B cell (primary cell): Measurements from ENCODE around the gene MAP2K7. TPM values are rescaled to one million over a fixed set of nuclear protein-coding genes. Genes with fewer than 3 reads are reported as not detected.

ENCODE experiments used
- ATAC-seq: fragments of 200-7000 bp; cut with Tn5 transposase; one replicate; pipeline ENCODE4 v1.10.0; 2021; ENCODE audit warnings: low read depth, mild to moderate bottlenecking, moderate number of reproducible peaks, moderate library complexity
- CTCF ChIA-PET: fragments of 350-600 bp; sonication (Branson Sonifier 250); formaldehyde crosslinking; loops from one replicate; lab custom pipeline; 2021; ENCODE audit warnings: antibody characterized with exemption, inconsistent platforms; lab: Charles Lee
- POLR2A ChIA-PET: fragments of 350-600 bp; sonication (Branson Sonifier 250); formaldehyde crosslinking; loops from one replicate; lab custom pipeline; 2021; ENCODE audit warnings: antibody characterized with exemption; lab: Charles Lee
- DNase-seq: peaks from one replicate; pipeline ENCODE4 v3.0.0; 2013
- H2AFZ ChIP-seq: 2 replicates; pipeline ENCODE4 v1.6.1; 2012; ENCODE audit warnings: mild to moderate bottlenecking, low read depth, low read length; ENCODE audit not compliant: insufficient read depth, poor library complexity, severe bottlenecking
- H3K27ac ChIP-seq, 2 donors: 1 replicate in 1 of 2; 2 replicates in 1 of 2; pipeline ENCODE4 v1.5.1; 2012 to 2013; ENCODE audit warnings: low read length in 2 of 2, mild to moderate bottlenecking in 2 of 2, moderate library complexity in 1 of 2
- H3K27me3 ChIP-seq, 4 experiments: fragments of 200-600 bp in 1 of 4; sonication (generic) in 1 of 4; replicated peaks in 1 of 4; 1 replicate in 2 of 4; 2 replicates in 2 of 4; pipeline versions ENCODE4 v1.6.1 to v1.7.0; 2013 to 2016; ENCODE audit warnings: low read length in 3 of 4, mild to moderate bottlenecking in 2 of 4, mixed read lengths in 1 of 4, moderate library complexity in 1 of 4; ENCODE audit not compliant: insufficient read depth in 4 of 4, control insufficient read depth in 3 of 4; ENCODE audit errors: control extremely low read depth in 1 of 4
- H3K36me3 ChIP-seq, 2 experiments: replicated peaks in 1 of 2; 1 replicate in 1 of 2; 2 replicates in 1 of 2; pipeline versions ENCODE4 v1.6.1 to v1.7.1; 2013; ENCODE audit warnings: low read length in 1 of 2; ENCODE audit not compliant: insufficient read depth in 2 of 2, control insufficient read depth in 1 of 2; ENCODE audit errors: control extremely low read depth in 1 of 2, extremely low read depth in 1 of 2
- H3K4me1 ChIP-seq, 2 donors: fragments of 200-600 bp in 1 of 2; sonication (generic) in 1 of 2; 1 replicate in 1 of 2; 2 replicates in 1 of 2; pipeline versions ENCODE4 v1.5.1 to v1.6.1; 2013 to 2017; ENCODE audit warnings: low read length in 2 of 2; ENCODE audit not compliant: control insufficient read depth in 2 of 2, insufficient read depth in 2 of 2
- H3K4me2 ChIP-seq: replicated peaks from 2 replicates; pipeline ENCODE3; 2012; ENCODE audit warnings: mild to moderate bottlenecking, low read depth, low read length; ENCODE audit not compliant: poor library complexity, severe bottlenecking
- H3K4me3 ChIP-seq, 5 experiments: fragments of 200-600 bp in 1 of 5; sonication (generic) in 1 of 5; 1 replicate in 3 of 5; 2 replicates in 2 of 5; pipeline versions ENCODE4 v1.5.1 to v1.7.0; 2011 to 2016; ENCODE audit warnings: low read length in 4 of 5, mild to moderate bottlenecking in 4 of 5, low read depth in 2 of 5, control low read depth in 1 of 5, moderate library complexity in 1 of 5; ENCODE audit not compliant: insufficient read depth in 1 of 5; ENCODE audit errors: control extremely low read depth in 1 of 5, extremely low read depth in 1 of 5
- H3K79me2 ChIP-seq: fragments of 200-600 bp; sonication (generic); one replicate; pipeline ENCODE4 v1.6.0; 2016; ENCODE audit warnings: low read length; ENCODE audit not compliant: control insufficient read depth, insufficient read depth
- H3K9ac ChIP-seq: fragments of 200-600 bp; sonication (generic); 2 replicates; pipeline ENCODE4 v1.6.1; 2017; ENCODE audit warnings: mild to moderate bottlenecking, low read length, moderate library complexity
- H3K9me3 ChIP-seq, 3 donors: one replicate each; pipeline versions ENCODE4 v1.6.1 to v1.7.1; 2013; ENCODE audit warnings: low read length in 2 of 3; ENCODE audit not compliant: control insufficient read depth in 2 of 3, insufficient read depth in 1 of 3; ENCODE audit errors: control extremely low read depth in 1 of 3
- H4K20me1 ChIP-seq: 2 replicates; pipeline ENCODE4 v1.6.0; 2012; ENCODE audit warnings: mild to moderate bottlenecking, low read length; ENCODE audit not compliant: insufficient read depth, control insufficient read depth, poor library complexity, severe bottlenecking
- H3K27ac Mint-ChIP-seq: one replicate; pipeline ENCODE4 v1.8.0; 2021; ENCODE audit warnings: mixed read lengths
- H3K27me3 Mint-ChIP-seq: one replicate; pipeline ENCODE4 v1.8.0; 2021; ENCODE audit warnings: mixed read lengths
- H3K4me1 Mint-ChIP-seq: one replicate; pipeline ENCODE4 v1.8.0; 2021; ENCODE audit warnings: mixed read lengths
- H3K4me3 Mint-ChIP-seq: one replicate; pipeline ENCODE4 v1.8.0; 2021; ENCODE audit warnings: mixed read lengths
- H3K9me3 Mint-ChIP-seq: one replicate; pipeline ENCODE4 v1.8.0; 2022; ENCODE audit warnings: mixed read lengths; ENCODE audit not compliant: insufficient read depth
- EZH2 ChIP-seq: IDR thresholded peaks from 2 replicates; pipeline ENCODE4 v1.6.1; 2012; ENCODE audit warnings: borderline replicate concordance, low read depth, mild to moderate bottlenecking, moderate library complexity, low read length; ENCODE audit not compliant: insufficient read depth, poor library complexity, severe bottlenecking
- WGBS: methylation state at CpG from one replicate; pipeline ENCODE4 v1.1.5; 2013; ENCODE audit warnings: missing lambda C conversion rate; ENCODE audit not compliant: insufficient coverage; 5-methylcytosine and 5-hydroxymethylcytosine counted together
- intact Hi-C: fragments of 100-400 bp; cut with micrococcal nuclease; formaldehyde crosslinking; loops from one replicate; pipeline ENCODE4 v1.10.0; 2022
- polyA plus RNA-seq: library from polyadenylated mRNA; depleted of rRNA; stranded (reverse); fragments of >200 nt; gene quantifications from 2 replicates; pipeline ENCODE4 v1.2.3, GENCODE V29; 2012
- total RNA-seq, 2 donors: library from RNA; stranded (reverse); fragments of 120-200 nt in 1 of 2; gene quantifications; 1 replicate in 1 of 2; 2 replicates in 1 of 2; pipeline versions ENCODE4 v1.2.3 to v1.2.4, GENCODE V29; 2013 to 2022
- TF ChIP-seq, protein P1 (sequence below): fragments of 200-600 bp; IDR thresholded peaks from one replicate; pipeline ENCODE4 v1.8.0; 2022; ENCODE audit warnings: antibody characterized with exemption, mild to moderate bottlenecking

Gene MAP2K7
- total and polyA plus RNA-seq, 2 donors (not counting 1 experiment from before 2014, with no cell fraction given), result 56.0 to 71.9 TPM

DNA sequence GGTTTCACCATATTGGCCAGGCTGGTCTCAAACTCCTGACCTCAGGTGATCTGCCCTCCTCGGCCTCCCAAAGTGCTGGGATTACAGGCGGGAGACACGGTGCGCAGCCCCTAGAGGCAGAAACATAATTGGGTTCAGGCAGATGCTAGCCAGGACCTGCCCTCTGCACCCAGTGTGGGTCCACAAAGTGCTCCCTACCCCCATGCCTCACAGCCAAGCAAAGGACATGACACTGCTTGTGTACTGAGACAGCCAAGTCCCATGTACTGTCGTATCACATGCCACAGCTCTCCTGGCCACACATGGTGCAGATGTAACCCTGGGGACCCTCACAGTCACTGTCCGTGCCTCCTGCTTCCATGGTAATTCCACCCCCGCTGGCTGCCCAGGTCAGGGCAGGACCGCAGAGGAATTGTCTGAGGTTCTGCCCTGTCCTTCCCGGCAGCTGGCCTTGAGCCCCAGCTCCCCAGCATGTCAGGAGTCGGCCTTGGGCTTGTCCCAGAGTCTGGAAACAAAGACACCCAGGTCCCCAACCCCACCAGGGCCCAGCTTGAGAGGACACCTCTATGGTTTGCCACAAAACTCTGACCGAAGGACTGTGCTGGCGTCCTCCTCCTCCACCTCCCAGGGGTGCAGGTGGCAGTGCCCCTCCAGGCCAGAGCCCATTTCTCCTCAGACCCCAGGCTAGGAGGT is 37.1 kb upstream of the MAP2K7 start:
- no peak overlapping the region for H3K27ac Mint-ChIP-seq
- 90% methylated on average over 12 of the region's 12 CpGs for WGBS
- H3K9ac ChIP-seq, result no peak overlapping the region
- no peak overlapping the region for H3K4me2 ChIP-seq
- no peak overlapping the region for H3K4me3 Mint-ChIP-seq
- H3K9me3 Mint-ChIP-seq, result peaks cover 4% of the 10 kb centered on the region
- H3K36me3 ChIP-seq, result no peaks in the 10 kb centered on the region
- H3K27ac ChIP-seq, result no peak overlapping the region
- no peaks in the 10 kb centered on the region for H3K79me2 ChIP-seq
- CTCF ChIA-PET, result no interaction called here
- ATAC-seq, result no peak
- peaks cover 11% of the 10 kb centered on the region for H4K20me1 ChIP-seq
- H3K4me1 Mint-ChIP-seq, result peaks cover 27% of the 10 kb centered on the region
- peaks cover 22% of the 10 kb centered on the region for H3K27me3 Mint-ChIP-seq
- DNase-seq, result peak; percentile 23
- peaks cover 41 to 42% of the 10 kb centered on the region in 2 donors for H3K4me1 ChIP-seq
- H3K9me3 ChIP-seq, result peaks cover 0 to 56% (median 0%) of the 10 kb centered on the region in 3 donors
- H3K27me3 ChIP-seq, result peaks cover 0 to 77% (median 19%) of the 10 kb centered on the region in 4 experiments
- no peak overlapping the region for H3K4me3 ChIP-seq
- POLR2A ChIA-PET, result interaction anchor here (0.7 kb wide), 1 partner anchor 51 kb away, joined by 3 read pairs; no protein-coding TSS in a partner anchor
- intact Hi-C loops, result no loop called here
- H2AFZ ChIP-seq, result no peak overlapping the region
- TF ChIP-seq, protein P1, sequence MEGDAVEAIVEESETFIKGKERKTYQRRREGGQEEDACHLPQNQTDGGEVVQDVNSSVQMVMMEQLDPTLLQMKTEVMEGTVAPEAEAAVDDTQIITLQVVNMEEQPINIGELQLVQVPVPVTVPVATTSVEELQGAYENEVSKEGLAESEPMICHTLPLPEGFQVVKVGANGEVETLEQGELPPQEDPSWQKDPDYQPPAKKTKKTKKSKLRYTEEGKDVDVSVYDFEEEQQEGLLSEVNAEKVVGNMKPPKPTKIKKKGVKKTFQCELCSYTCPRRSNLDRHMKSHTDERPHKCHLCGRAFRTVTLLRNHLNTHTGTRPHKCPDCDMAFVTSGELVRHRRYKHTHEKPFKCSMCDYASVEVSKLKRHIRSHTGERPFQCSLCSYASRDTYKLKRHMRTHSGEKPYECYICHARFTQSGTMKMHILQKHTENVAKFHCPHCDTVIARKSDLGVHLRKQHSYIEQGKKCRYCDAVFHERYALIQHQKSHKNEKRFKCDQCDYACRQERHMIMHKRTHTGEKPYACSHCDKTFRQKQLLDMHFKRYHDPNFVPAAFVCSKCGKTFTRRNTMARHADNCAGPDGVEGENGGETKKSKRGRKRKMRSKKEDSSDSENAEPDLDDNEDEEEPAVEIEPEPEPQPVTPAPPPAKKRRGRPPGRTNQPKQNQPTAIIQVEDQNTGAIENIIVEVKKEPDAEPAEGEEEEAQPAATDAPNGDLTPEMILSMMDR, result no peak
- TF ChIP-seq EZH2, result no peak

DNA sequence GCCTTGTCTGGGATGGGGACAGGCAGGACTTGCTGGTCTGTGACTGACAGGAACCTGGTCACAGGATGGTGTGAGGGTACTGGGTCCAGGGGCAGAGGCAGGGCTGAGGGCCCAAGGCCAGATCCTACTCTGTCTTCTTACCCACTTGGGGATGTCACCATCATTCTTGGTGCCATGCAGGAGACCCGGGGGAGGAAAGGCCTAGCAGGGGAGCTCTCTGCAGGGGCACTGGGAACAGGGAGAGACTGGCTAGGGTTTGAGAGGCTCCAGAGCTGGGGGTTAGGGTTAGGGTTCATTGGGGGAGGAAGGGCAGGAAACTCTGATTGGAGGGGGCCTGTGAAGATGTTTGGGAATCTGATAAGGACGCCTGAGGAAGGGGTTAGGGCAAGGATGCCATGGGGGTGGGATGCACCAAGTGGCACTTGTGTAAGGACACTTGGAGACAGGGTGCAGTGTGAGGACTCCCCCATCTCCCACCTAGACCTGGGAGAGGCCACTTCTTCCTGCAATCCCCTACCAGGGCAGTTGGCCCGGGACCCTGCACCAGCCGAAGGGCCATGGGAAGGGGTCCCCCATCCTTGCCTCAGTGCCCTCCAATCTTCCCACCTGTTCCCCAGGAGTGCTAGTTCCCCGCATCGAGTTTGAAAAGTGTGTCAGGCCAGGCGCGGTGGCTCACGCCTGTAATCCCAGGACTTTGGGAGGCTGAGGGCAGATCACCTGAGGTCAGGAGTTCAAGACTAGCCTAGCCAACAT is 36.4 kb upstream of the MAP2K7 start:
- no peak overlapping the region for H3K4me3 ChIP-seq
- no peak overlapping the region for H3K9ac ChIP-seq
- H3K27me3 ChIP-seq, result peaks cover 0 to 77% (median 19%) of the 10 kb centered on the region in 4 experiments
- Mint-ChIP-seq H3K27ac (no peak overlapping the region), H3K4me1 (peaks cover 31% of the 10 kb centered on the region), H3K27me3 (peaks cover 26% of the 10 kb centered on the region), H3K9me3 (peaks cover 4% of the 10 kb centered on the region), H3K4me3 (no peak overlapping the region)
- H3K9me3 ChIP-seq, result peaks cover 0 to 56% (median 0%) of the 10 kb centered on the region in 3 donors
- DNase-seq (no peak), ATAC-seq (no peak)
- TF ChIP-seq EZH2, result no peak
- TF ChIP-seq, protein P1, result no peak
- intact Hi-C loops, result no loop called here
- no peak overlapping the region for H3K27ac ChIP-seq
- CTCF ChIA-PET, result no interaction called here
- POLR2A ChIA-PET, result no interaction called here
- H3K4me1 ChIP-seq, result peaks cover 41 to 42% of the 10 kb centered on the region in 2 donors
- no peak overlapping the region for H2AFZ ChIP-seq
- no peaks in the 10 kb centered on the region for H3K36me3 ChIP-seq
- 91% methylated on average over 9 of the region's 9 CpGs for WGBS
- H3K79me2 ChIP-seq, result no peaks in the 10 kb centered on the region
- no peak overlapping the region for H3K4me2 ChIP-seq
- peaks cover 11% of the 10 kb centered on the region for H4K20me1 ChIP-seq
